HG03066 (cell line): ENCODE measurements around the gene GCSH.

Experiments
- ATAC-seq: cut with Tn5 transposase; IDR thresholded peaks from one replicate; pipeline ENCODE4 v1.9.1; 2021; ENCODE audit warnings: low read depth; ENCODE audit not compliant: unreplicated experiment

GCSH gene

GRCh38 chr16:81061307-81061640 is 34.9 kb downstream of the GCSH start:
- no peak for ATAC-seq

GRCh38 chr16:81060576-81061306 is 35.5 kb downstream of the GCSH start:
- no peak for ATAC-seq

- ATAC-seq = no peak
These were observed 42.4 kb downstream of the GCSH start for GRCh38 chr16:81053761-81054160.

- ATAC-seq = no peak
These were observed 53.4 kb downstream of the GCSH start for GRCh38 chr16:81042821-81043220.

- no peak for ATAC-seq
These were observed 54.5 kb downstream of the GCSH start for GRCh38 chr16:81041696-81042095.

- no peak for ATAC-seq
These were observed 55.4 kb downstream of the GCSH start for GRCh38 chr16:81040842-81041241.

GRCh38 chr16:81040131-81040530 is 56.1 kb downstream of the GCSH start:
- no peak for ATAC-seq

GRCh38 chr16:81036751-81037350 is 59.3 kb downstream of the GCSH start:
- no peak for ATAC-seq

- ATAC-seq = peak; percentile 48
These were observed 60.0 kb downstream of the GCSH start for GRCh38 chr16:81035975-81036750.

GRCh38 chr16:81035398-81035974 is 60.7 kb downstream of the GCSH start, which contains the start of gene ATMIN:
TSS of gene ATMIN (plus strand) at chr16:81035842. CDS start at chr16:81035871, 29 bp downstream.
- peak; percentile 89 for ATAC-seq
